HG02973 (cell line): ENCODE results near the gene CNNM3.
"Not testable (repeated sequence)": the region's sequence is repeated elsewhere in the genome, so short reads cannot be mapped to it uniquely, and the experiment has no call there.

ENCODE experiments used
- ATAC-seq: cut with Tn5 transposase; IDR thresholded peaks from one replicate; pipeline ENCODE4 v1.9.1; 2021; ENCODE audit warnings: moderate library complexity; ENCODE audit not compliant: unreplicated experiment

CNNM3 gene

GRCh38 chr2:96798733-96799622 is 17.1 kb upstream of the CNNM3 start:
- ATAC-seq: no peak

GRCh38 chr2:96799623-96799935 is 16.5 kb upstream of the CNNM3 start:
- no peak for ATAC-seq

GRCh38 chr2:96800061-96801004 is 15.7 kb upstream of the CNNM3 start:
- no peak for ATAC-seq

- no peak for ATAC-seq
These were observed 14.9 kb upstream of the CNNM3 start for GRCh38 chr2:96801005-96801785.

- no peak for ATAC-seq
These were observed 14.1 kb upstream of the CNNM3 start for GRCh38 chr2:96801786-96802595.

- ATAC-seq: no peak
These were observed 13.3 kb upstream of the CNNM3 start for GRCh38 chr2:96802721-96803120.

- no peak for ATAC-seq
These were observed 11.1 kb upstream of the CNNM3 start for GRCh38 chr2:96804986-96805385.

- ATAC-seq: not testable (repeated sequence)
These were observed 10.1 kb upstream of the CNNM3 start for GRCh38 chr2:96805946-96806345.

- ATAC-seq: no peak
These were observed 9.5 kb upstream of the CNNM3 start for GRCh38 chr2:96806468-96807126.

- no peak for ATAC-seq
These were observed 9.0 kb upstream of the CNNM3 start for GRCh38 chr2:96807127-96807471.

GRCh38 chr2:96808176-96808837 is 7.8 kb upstream of the CNNM3 start:
- no peak for ATAC-seq

GRCh38 chr2:96809216-96809882 is 6.7 kb upstream of the CNNM3 start:
- ATAC-seq: no peak

GRCh38 chr2:96809951-96810782 is 5.9 kb upstream of the CNNM3 start:
- ATAC-seq: no peak

- ATAC-seq: no peak
These were observed 5.3 kb upstream of the CNNM3 start for GRCh38 chr2:96810783-96811192.

- ATAC-seq: no peak
These were observed 4.2 kb upstream of the CNNM3 start for GRCh38 chr2:96811917-96812316.

- no peak for ATAC-seq
These were observed 2.4 kb upstream of the CNNM3 start for GRCh38 chr2:96813656-96814055.

GRCh38 chr2:96815326-96816126 is 542 bp upstream of the CNNM3 start:
- peak; percentile 10 for ATAC-seq
